Measurements from ENCODE around the gene ADAMTS3. TPM values are rescaled to one million over a fixed set of nuclear protein-coding genes. Genes with fewer than 3 reads are reported as not detected.

ADAMTS3 gene
- total RNA-seq, 4 donors from 2014 or later = 3.8 to 5.3 (median 4.5) TPM

GRCh38 chr4:72505314-72505744 is 63.7 kb downstream of the ADAMTS3 start:
- no peaks in the 10 kb centered on the region for H3K36me3 ChIP-seq
- WGBS, 2 donors = 10 to 19% methylated on average over 3 of the region's 3 CpGs
- H3K27me3 ChIP-seq = no peaks in the 10 kb centered on the region
- H3K27ac ChIP-seq = no peak overlapping the region
- TF ChIP-seq POLR2A (IDR thresholded peaks at IDR 0.05) (no peak), CTCF (IDR thresholded peaks at IDR 0.05) (peak; percentile 26 to 77 (median 69))
- peak; percentile 13 to 23 for DNase-seq
- intact Hi-C loops (cut with DNase I) = loop anchor here (10.0 kb wide), 1 partner anchor 509 kb away; no protein-coding TSS in a partner anchor
- H3K4me3 ChIP-seq (replicated peaks in 1 of 3) = no peak overlapping the region
- no peaks in the 10 kb centered on the region for H3K4me1 ChIP-seq
- H3K9me3 ChIP-seq = no peaks in the 10 kb centered on the region

- 88 to 93% methylated on average over 2 of the region's 2 CpGs for WGBS, 2 donors
- H3K27me3 ChIP-seq = no peaks in the 10 kb centered on the region
- no peaks in the 10 kb centered on the region for H3K9me3 ChIP-seq
- intact Hi-C loops (cut with DNase I) = loop anchor here (10.0 kb wide), 1 partner anchor 515 kb away; no protein-coding TSS in a partner anchor
- no peaks in the 10 kb centered on the region for H3K4me1 ChIP-seq
- no peak for DNase-seq
- no peak for TF ChIP-seq POLR2A (IDR thresholded peaks at IDR 0.05)
- H3K36me3 ChIP-seq = no peaks in the 10 kb centered on the region
- no peak overlapping the region for H3K27ac ChIP-seq
- no peak overlapping the region for H3K4me3 ChIP-seq (replicated peaks in 1 of 3)
Measured at GRCh38 chr4:72500214-72500613, 68.8 kb downstream of the ADAMTS3 start.

GRCh38 chr4:72496119-72496518 is 72.9 kb downstream of the ADAMTS3 start:
- 58 to 76% methylated on average over 1 of the region's 1 CpG for WGBS, 2 donors
- no peaks in the 10 kb centered on the region for H3K9me3 ChIP-seq
- H3K4me1 ChIP-seq = no peaks in the 10 kb centered on the region
- no peak for DNase-seq
- no peak overlapping the region for H3K27ac ChIP-seq
- H3K36me3 ChIP-seq = no peaks in the 10 kb centered on the region
- TF ChIP-seq CTCF (IDR thresholded peaks at IDR 0.05) (no peak), POLR2A (IDR thresholded peaks at IDR 0.05) (no peak)
- no peak overlapping the region for H3K4me3 ChIP-seq (replicated peaks in 1 of 3)
- intact Hi-C loops (cut with DNase I) = no loop called here
- H3K27me3 ChIP-seq = no peaks in the 10 kb centered on the region

- Histone ChIP-seq H3K9me3 (no peaks in the 10 kb centered on the region), H3K4me3 (replicated peaks in 1 of 3) (no peak overlapping the region), H3K27ac (no peak overlapping the region), H3K27me3 (no peaks in the 10 kb centered on the region), H3K4me1 (no peaks in the 10 kb centered on the region), H3K36me3 (no peaks in the 10 kb centered on the region)
- no peak for DNase-seq
- no peak for TF ChIP-seq POLR2A (IDR thresholded peaks at IDR 0.05)
- TF ChIP-seq CTCF (IDR thresholded peaks at IDR 0.05) = no peak
- intact Hi-C loops (cut with DNase I) = no loop called here
Measured at GRCh38 chr4:72494156-72494555, 74.9 kb downstream of the ADAMTS3 start.

GRCh38 chr4:72489267-72489666 is 79.8 kb downstream of the ADAMTS3 start:
- TF ChIP-seq CTCF (IDR thresholded peaks at IDR 0.05) (no peak), POLR2A (IDR thresholded peaks at IDR 0.05) (no peak)
- no peak overlapping the region for H3K4me3 ChIP-seq (replicated peaks in 1 of 3)
- no peaks in the 10 kb centered on the region for H3K27me3 ChIP-seq
- no peaks in the 10 kb centered on the region for H3K36me3 ChIP-seq
- no peak overlapping the region for H3K27ac ChIP-seq
- intact Hi-C loops (cut with DNase I) = no loop called here
- H3K4me1 ChIP-seq = no peaks in the 10 kb centered on the region
- no peak for DNase-seq
- H3K9me3 ChIP-seq = no peaks in the 10 kb centered on the region
- 67 to 71% methylated on average over 4 of the region's 4 CpGs for WGBS, 2 donors

- no peak for DNase-seq
- no peaks in the 10 kb centered on the region for H3K36me3 ChIP-seq
- no peak overlapping the region for H3K27ac ChIP-seq
- intact Hi-C loops (cut with DNase I) = no loop called here
- no peak overlapping the region for H3K4me3 ChIP-seq (replicated peaks in 1 of 3)
- H3K27me3 ChIP-seq = no peaks in the 10 kb centered on the region
- no peaks in the 10 kb centered on the region for H3K4me1 ChIP-seq
- no peak for TF ChIP-seq CTCF (IDR thresholded peaks at IDR 0.05)
- H3K9me3 ChIP-seq = no peaks in the 10 kb centered on the region
Measured at GRCh38 chr4:72486991-72487390, 82.0 kb downstream of the ADAMTS3 start.

All from thyroid gland (tissue), 4 donors.